ENCODE results near the gene MEOX1. TPM values are rescaled to one million over a fixed set of nuclear protein-coding genes. Genes with fewer than 3 reads are reported as not detected.

The MEOX1 gene
- total RNA-seq, 1 experiment from 2014 or later = not detected

GRCh38 chr17:43667506-43667905, 5.8 kb upstream of the MEOX1 start:
- TF ChIP-seq CTCF (conservative IDR thresholded peaks at IDR 0.05) = no peak
- H3K14ac ChIP-seq (ENCODE audit: insufficient read depth, low read length) = no peak overlapping the region
- H3K4me1 ChIP-seq (ENCODE audit: insufficient read depth, low read length) = peaks cover 3% of the 10 kb centered on the region; the same call in 1 of the 2 replicates
- H2AK5ac ChIP-seq (ENCODE audit: insufficient read length, low read length) = no peak overlapping the region
- Mint-ChIP-seq H3K36me3 (ENCODE audit: insufficient read depth in 1 of 3, low read depth in 3 of 3) (no peaks in the 10 kb centered on the region; a peak in 1 of 7 replicates), H3K4me1 (peaks cover 18 to 32% of the 10 kb centered on the region in 2 experiments), H3K4me3 (no peak overlapping the region), H3K27me3 (ENCODE audit: low read depth) (no peaks in the 10 kb centered on the region), H3K27ac (no peak overlapping the region), H3K9me3 (peaks cover 0 to 3% of the 10 kb centered on the region in 2 experiments; a peak in 1 of 5 replicates)
- H3K79me2 ChIP-seq (ENCODE audit: insufficient read depth, low read length) = no peaks in the 10 kb centered on the region
- no peak overlapping the region for H2AFZ ChIP-seq (ENCODE audit: low read length)
- no peak overlapping the region for H2BK12ac ChIP-seq (ENCODE audit: insufficient read length, low read depth, low read length)
- no peaks in the 10 kb centered on the region for H3K23me2 ChIP-seq (ENCODE audit: insufficient read length, low read depth, low read length, poor library complexity, severe bottlenecking)
- H3K23ac ChIP-seq (ENCODE audit: insufficient read length, low read depth, low read length) = no peak overlapping the region
- H2BK20ac ChIP-seq (ENCODE audit: low read depth, low read length, poor library complexity, severe bottlenecking) = no peak overlapping the region
- H4K20me1 ChIP-seq (ENCODE audit: control insufficient read depth, insufficient read depth, insufficient read length) = no peaks in the 10 kb centered on the region
- no peak overlapping the region for H3K27ac ChIP-seq (ENCODE audit: insufficient read length, low read depth, low read length)
- no CpG with 5 or more reads among the region's 7 CpGs for WGBS (ENCODE audit: extremely low coverage, insufficient read length, low lambda C conversion rate)
- no peaks in the 10 kb centered on the region for H3K27me3 ChIP-seq (ENCODE audit: insufficient read depth, low read length)
- H2BK15ac ChIP-seq (ENCODE audit: low read depth, low read length) = no peak overlapping the region
- H3K4ac ChIP-seq (ENCODE audit: low read depth, low read length) = no peak overlapping the region
- no peak overlapping the region for H3K18ac ChIP-seq (ENCODE audit: insufficient read length, low read depth, low read length)
- H2BK5ac ChIP-seq (ENCODE audit: insufficient read length, low read length) = no peak overlapping the region
- no peak overlapping the region for H3K4me2 ChIP-seq (ENCODE audit: insufficient read depth, insufficient read length, low read length)
- H3T11ph ChIP-seq (ENCODE audit: low read length) = no peak overlapping the region
- no peak overlapping the region for H3K56ac ChIP-seq (ENCODE audit: insufficient read length, low read depth, low read length)
- no peak overlapping the region for H4K91ac ChIP-seq (ENCODE audit: insufficient read length, low read depth, low read length)
- no peak overlapping the region for H2BK120ac ChIP-seq (ENCODE audit: low read depth, low read length, poor library complexity, severe bottlenecking)
- no peak overlapping the region for H4K8ac ChIP-seq (replicated peaks; ENCODE audit: insufficient read length, low read depth, low read length)
- H4K5ac ChIP-seq (ENCODE audit: insufficient read length, low read depth, low read length) = no peak overlapping the region
- no peaks in the 10 kb centered on the region for H3K79me1 ChIP-seq (ENCODE audit: insufficient read depth, low read depth, low read length, poor library complexity, severe bottlenecking)
- no peaks in the 10 kb centered on the region for H3K9me3 ChIP-seq (ENCODE audit: control insufficient read depth, low read depth, low read length)
- no peak for DNase-seq
- no peak overlapping the region for H3K9ac ChIP-seq (ENCODE audit: extremely low read depth, insufficient read length, low read length)
